Measurements from ENCODE around the gene DPEP2.
A peak's percentile ranks its signal among the peaks of the same experiment; 100 is the strongest.
"Not testable (repeated sequence)": the region's sequence is repeated elsewhere in the genome, so short reads cannot be mapped to it uniquely, and the experiment has no call there.

DPEP2 gene

GRCh38 chr16:67998779-67999688, at the start of gene DPEP2:
Gene DPEP2 (minus strand): TSS chr16:67999484. CDS start chr16:67993212, 6,272 bp downstream.
- not testable (repeated sequence) for DNase-seq (ENCODE audit: low spot score); FAIRE-seq

- no peak for FAIRE-seq
Observed at GRCh38 chr16:68047987-68048386, 48.7 kb upstream of the DPEP2 start.

GRCh38 chr16:68046106-68046505, 46.8 kb upstream of the DPEP2 start:
- FAIRE-seq (no peak), DNase-seq (ENCODE audit: low spot score) (no peak)

More at GRCh38 chr16:68047987-68048386, 48.7 kb upstream of the DPEP2 start:
- DNase-seq (ENCODE audit: low spot score) = no peak

- no peak for DNase-seq (ENCODE audit: low spot score)
- FAIRE-seq = no peak
Observed at GRCh38 chr16:68041783-68042182, 42.5 kb upstream of the DPEP2 start.

GRCh38 chr16:68040506-68041288, 41.4 kb upstream of the DPEP2 start:
- DNase-seq (ENCODE audit: low spot score) (peak; percentile 81), FAIRE-seq (peak; percentile 48)

GRCh38 chr16:68037841-68038597, 38.7 kb upstream of the DPEP2 start:
- FAIRE-seq (no peak), DNase-seq (ENCODE audit: low spot score) (no peak)

- no peak for DNase-seq (ENCODE audit: low spot score)
- FAIRE-seq = no peak
Observed at GRCh38 chr16:68035227-68035626, 35.9 kb upstream of the DPEP2 start.

GRCh38 chr16:68033101-68033500, 33.8 kb upstream of the DPEP2 start:
- FAIRE-seq (no peak), DNase-seq (ENCODE audit: low spot score) (no peak)

GRCh38 chr16:68031951-68032350, 32.7 kb upstream of the DPEP2 start:
- DNase-seq (ENCODE audit: low spot score) (no peak), FAIRE-seq (no peak)

- not testable (repeated sequence) for DNase-seq (ENCODE audit: low spot score); FAIRE-seq
Observed at GRCh38 chr16:68030108-68030507, 30.8 kb upstream of the DPEP2 start.

- DNase-seq (ENCODE audit: low spot score) = no peak
- no peak for FAIRE-seq
Observed at GRCh38 chr16:68028996-68029395, 29.7 kb upstream of the DPEP2 start.

- peak; percentile 13 for FAIRE-seq
- DNase-seq (ENCODE audit: low spot score) = peak; percentile 89
Observed at GRCh38 chr16:68022728-68023537, 23.6 kb upstream of the DPEP2 start, which contains the start of the genes DDX28 and DUS2. Gene DDX28 (minus strand): TSS chr16:68023232. CDS start chr16:68023202, 30 bp downstream. Gene DUS2 (plus strand): TSS chr16:68023284. CDS start chr16:68038024, 14,740 bp downstream.

- no peak for DNase-seq (ENCODE audit: low spot score)
- FAIRE-seq = no peak
Observed at GRCh38 chr16:68022278-68022727, 23.0 kb upstream of the DPEP2 start.

GRCh38 chr16:68021490-68021889, 22.2 kb upstream of the DPEP2 start:
- DNase-seq (ENCODE audit: low spot score) = no peak
- FAIRE-seq = no peak

- FAIRE-seq (no peak), DNase-seq (ENCODE audit: low spot score) (no peak)
Observed at GRCh38 chr16:68019167-68019680, 19.9 kb upstream of the DPEP2 start.

GRCh38 chr16:68015681-68016080, 16.4 kb upstream of the DPEP2 start, which contains the start of gene DPEP2NB:
Gene DPEP2NB (minus strand): TSS chr16:68015911. CDS start chr16:68015770, 141 bp downstream.
- FAIRE-seq = no peak

GRCh38 chr16:68013440-68013839, 14.2 kb upstream of the DPEP2 start:
- no peak for DNase-seq (ENCODE audit: low spot score)
- FAIRE-seq = no peak

More at GRCh38 chr16:68015681-68016080, 16.4 kb upstream of the DPEP2 start, which contains the start of gene DPEP2NB:
- no peak for DNase-seq (ENCODE audit: low spot score)

GRCh38 chr16:68009872-68010271, 10.6 kb upstream of the DPEP2 start:
- DNase-seq (ENCODE audit: low spot score); FAIRE-seq: not testable (repeated sequence)

- FAIRE-seq = no peak
- no peak for DNase-seq (ENCODE audit: low spot score)
Observed at GRCh38 chr16:68009157-68009735, 10.0 kb upstream of the DPEP2 start.
